Transverse colon (tissue), 4 donors: ENCODE measurements around the gene SGO2.

Experiments
- CTCF ChIP-seq, 5 experiments: fragments of 200-600 bp in 3 of 5; fragments of 450-650 bp in 2 of 5; sonication (generic) in 3 of 5; IDR thresholded peaks; 1 replicate in 2 of 5; 2 replicates in 3 of 5; pipeline ENCODE4 v1.5.1; 2016 to 2017; ENCODE audit warnings: antibody characterized with exemption in 5 of 5, inconsistent platforms in 3 of 5, mild to moderate bottlenecking in 2 of 5, moderate library complexity in 1 of 5
- POLR2A ChIP-seq: fragments of 450-650 bp; IDR thresholded peaks from one replicate; pipeline ENCODE4 v1.6.1; 2016; ENCODE audit warnings: antibody characterized with exemption, mild to moderate bottlenecking, moderate library complexity
- POLR2AphosphoS5 ChIP-seq, 3 donors: sonication (generic); formaldehyde crosslinking; IDR thresholded peaks; one replicate each; pipeline ENCODE4 v1.6.1; 2016; ENCODE audit warnings: antibody characterized with exemption in 3 of 3

DNA sequence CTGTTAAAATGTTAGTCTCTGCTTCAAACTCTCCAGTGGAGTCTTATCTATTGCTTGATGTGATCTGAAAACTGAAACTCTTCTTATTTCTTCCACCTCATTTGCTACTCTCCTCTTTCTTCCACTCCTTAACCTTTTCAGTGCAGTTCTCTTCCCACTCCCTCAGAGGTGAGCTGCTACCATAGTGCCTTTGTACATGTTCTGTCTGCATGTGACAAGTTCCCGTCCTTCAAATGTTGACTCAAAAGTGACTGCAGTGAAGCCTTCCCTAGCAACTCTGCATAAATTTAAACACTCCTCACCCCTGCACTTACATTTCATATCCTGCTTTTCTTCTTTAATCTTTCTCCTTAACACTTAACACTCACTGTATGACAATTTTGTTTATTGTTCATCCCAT lies 12.1 kb downstream of the SGO2 start:
- no peak for TF ChIP-seq CTCF (IDR thresholded peaks at IDR 0.05)
- no peak for TF ChIP-seq POLR2A
- TF ChIP-seq POLR2AphosphoS5 (IDR thresholded peaks at IDR 0.05): no peak
